CD8-positive, alpha-beta memory T cell (primary cell): ENCODE results near the gene ZBTB7B. TPM values are rescaled to one million over a fixed set of nuclear protein-coding genes. Genes with fewer than 3 reads are reported as not detected.

ENCODE experiments used
- CTCF ChIA-PET: fragments of 350-600 bp; sonication (Branson Sonifier 250); formaldehyde crosslinking; loops from one replicate; lab custom pipeline; 2021; ENCODE audit warnings: antibody characterized with exemption; lab: Charles Lee
- POLR2A ChIA-PET: fragments of 350-600 bp; sonication (Branson Sonifier 250); formaldehyde crosslinking; loops from one replicate; lab custom pipeline; 2021; ENCODE audit warnings: antibody characterized with exemption; lab: Charles Lee
- DNase-seq, 5 donors: peaks; one replicate each; pipeline versions ENCODE4 v3.0.0 to v3.0.0-alpha.2; 2020 to 2022; ENCODE audit warnings: mixed read lengths in 1 of 5
- H3K27ac ChIP-seq: one replicate; pipeline ENCODE4 v1.7.0; 2013; ENCODE audit warnings: low read depth, mild to moderate bottlenecking, low read length, moderate library complexity
- H3K27me3 ChIP-seq: 2 replicates; pipeline ENCODE4 v1.7.0; 2013; ENCODE audit warnings: low read length, mild to moderate bottlenecking; ENCODE audit not compliant: insufficient read depth, poor library complexity, severe bottlenecking
- H3K36me3 ChIP-seq: 2 replicates; pipeline ENCODE4 v1.7.0; 2013; ENCODE audit warnings: mild to moderate bottlenecking, low read length, moderate library complexity; ENCODE audit not compliant: insufficient read depth
- H3K4me1 ChIP-seq: 2 replicates; pipeline ENCODE4 v1.7.0; 2013; ENCODE audit warnings: mild to moderate bottlenecking, low read length, moderate library complexity; ENCODE audit not compliant: insufficient read depth
- H3K4me3 ChIP-seq: 2 replicates; pipeline ENCODE4 v1.7.0; 2013; ENCODE audit warnings: mild to moderate bottlenecking, low read length
- H3K9me3 ChIP-seq: 2 replicates; pipeline ENCODE4 v1.7.0; 2013; ENCODE audit warnings: mild to moderate bottlenecking, low read length
- H3K27ac Mint-ChIP-seq, 8 donors: one replicate each; pipeline ENCODE4 v1.8.0; 2020 to 2021; ENCODE audit warnings: mixed read lengths in 8 of 8, mild to moderate bottlenecking in 6 of 8, inconsistent platforms in 3 of 8, moderate library complexity in 3 of 8
- H3K27me3 Mint-ChIP-seq, 2 donors: one replicate each; pipeline ENCODE4 v1.8.0; 2020 to 2021; ENCODE audit warnings: mixed read lengths in 2 of 2, mild to moderate bottlenecking in 1 of 2, moderate library complexity in 1 of 2
- H3K36me3 Mint-ChIP-seq, 3 donors: one replicate each; pipeline ENCODE4 v1.8.0; 2020 to 2021; ENCODE audit warnings: mixed read lengths in 3 of 3, inconsistent platforms in 1 of 3, mild to moderate bottlenecking in 1 of 3
- H3K4me1 Mint-ChIP-seq, 3 donors: one replicate each; pipeline ENCODE4 v1.8.0; 2020 to 2021; ENCODE audit warnings: mixed read lengths in 3 of 3, inconsistent platforms in 1 of 3, mild to moderate bottlenecking in 1 of 3
- H3K4me3 Mint-ChIP-seq, 7 donors: one replicate each; pipeline ENCODE4 v1.8.0; 2020 to 2021; ENCODE audit warnings: mixed read lengths in 7 of 7, mild to moderate bottlenecking in 6 of 7, moderate library complexity in 4 of 7, inconsistent platforms in 2 of 7
- H3K9me3 Mint-ChIP-seq, 5 donors: one replicate each; pipeline ENCODE4 v1.8.0; 2020 to 2022; ENCODE audit warnings: mixed read lengths in 5 of 5, mild to moderate bottlenecking in 3 of 5, moderate library complexity in 2 of 5, inconsistent platforms in 1 of 5
- polyA plus RNA-seq: library from polyadenylated mRNA; unstranded; fragments of 300-500 nt; fragmentation: Illumina TruSeq; gene quantifications from one replicate; pipeline ENCODE4 v1.2.3, GENCODE V29; 2021
- total RNA-seq, 2 experiments: library from RNA; stranded (reverse); gene quantifications; one replicate each; pipeline ENCODE4 v1.2.3, GENCODE V29; 2021

The ZBTB7B gene
- total and polyA plus RNA-seq, 3 experiments from 2014 or later, result 3.3 to 34.7 (median 33.2) TPM

DNA sequence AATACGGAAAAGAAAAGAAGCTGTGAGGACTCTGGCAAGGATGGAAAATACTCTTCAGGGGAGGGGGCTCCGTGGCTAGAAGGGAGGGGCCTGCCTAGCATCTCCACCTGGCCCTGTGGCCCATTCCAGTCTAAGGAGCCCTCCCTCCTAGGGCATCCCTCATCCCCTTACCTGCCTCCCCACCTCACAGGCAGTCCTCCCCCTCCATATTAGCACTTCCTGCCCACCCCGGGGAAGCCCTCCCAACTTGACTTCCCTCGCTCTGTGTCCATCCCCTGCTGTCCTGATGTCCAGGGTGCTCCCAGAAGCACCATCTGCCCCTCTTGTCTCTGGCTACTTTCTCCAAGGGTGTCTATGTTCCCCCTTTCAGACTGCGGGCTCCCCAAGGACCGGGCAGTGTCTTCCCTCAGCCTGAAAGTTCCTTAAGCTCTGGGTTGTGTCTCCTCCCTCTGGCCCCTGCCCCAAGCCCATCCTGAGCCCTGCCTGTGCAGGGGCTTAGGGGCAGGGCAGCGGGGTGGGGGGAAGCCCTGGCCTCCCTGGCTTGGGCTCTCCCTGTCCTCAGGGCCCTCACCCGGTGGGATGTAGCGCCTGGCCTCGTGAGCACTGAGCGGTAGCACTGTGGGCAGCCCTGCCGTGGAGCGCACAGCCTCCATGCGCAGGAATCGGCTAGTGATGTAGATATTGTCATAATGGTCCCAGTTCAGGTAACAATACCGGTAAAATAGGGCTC lies 27.1 kb downstream of the ZBTB7B start:
- H3K36me3 Mint-ChIP-seq, result no peaks in the 10 kb centered on the region
- Histone ChIP-seq H3K36me3 (no peaks in the 10 kb centered on the region), H3K9me3 (no peaks in the 10 kb centered on the region), H3K4me3 (no peak overlapping the region), H3K27me3 (no peaks in the 10 kb centered on the region), H3K27ac (no peak overlapping the region), H3K4me1 (no peaks in the 10 kb centered on the region)
- H3K4me3 Mint-ChIP-seq, result no peak overlapping the region
- no peaks in the 10 kb centered on the region for H3K9me3 Mint-ChIP-seq
- ChIA-PET CTCF (interaction anchor here (0.9 kb wide), 1 partner anchor 9 kb away, joined by 3 read pairs; no protein-coding TSS in a partner anchor), POLR2A (no interaction called here)
- H3K27ac Mint-ChIP-seq, result no peak overlapping the region
- no peak for DNase-seq
- peaks cover 7 to 9% of the 10 kb centered on the region in 2 donors for H3K27me3 Mint-ChIP-seq
- no peaks in the 10 kb centered on the region for H3K4me1 Mint-ChIP-seq

- Mint-ChIP-seq H3K27ac (no peak overlapping the region), H3K4me3 (no peak overlapping the region), H3K36me3 (no peaks in the 10 kb centered on the region), H3K27me3 (peaks cover 9 to 10% of the 10 kb centered on the region in 2 donors), H3K9me3 (no peaks in the 10 kb centered on the region), H3K4me1 (no peaks in the 10 kb centered on the region)
- Histone ChIP-seq H3K27me3 (no peaks in the 10 kb centered on the region), H3K9me3 (no peaks in the 10 kb centered on the region), H3K27ac (no peak overlapping the region), H3K36me3 (no peaks in the 10 kb centered on the region), H3K4me1 (no peaks in the 10 kb centered on the region), H3K4me3 (no peak overlapping the region)
- DNase-seq, result no peak
- ChIA-PET POLR2A (no interaction called here), CTCF (interaction anchor here (0.9 kb wide), 1 partner anchor 10 kb away, joined by 3 read pairs; no protein-coding TSS in a partner anchor)
Measured at GRCh38 chr1:155030243-155030795, 27.7 kb downstream of the ZBTB7B start.

- no peak overlapping the region for H3K27ac ChIP-seq
- Mint-ChIP-seq H3K4me1 (no peaks in the 10 kb centered on the region), H3K27ac (no peak overlapping the region), H3K9me3 (no peaks in the 10 kb centered on the region), H3K27me3 (peaks cover 9 to 10% of the 10 kb centered on the region in 2 donors), H3K36me3 (no peaks in the 10 kb centered on the region), H3K4me3 (no peak overlapping the region)
- no peaks in the 10 kb centered on the region for H3K9me3 ChIP-seq
- CTCF ChIA-PET, result no interaction called here
- no peak overlapping the region for H3K4me3 ChIP-seq
- DNase-seq, result no peak
- H3K4me1 ChIP-seq, result no peaks in the 10 kb centered on the region
- no peaks in the 10 kb centered on the region for H3K27me3 ChIP-seq
- POLR2A ChIA-PET, result no interaction called here
- no peaks in the 10 kb centered on the region for H3K36me3 ChIP-seq
Measured at GRCh38 chr1:155030899-155031298, 28.3 kb downstream of the ZBTB7B start.

DNA sequence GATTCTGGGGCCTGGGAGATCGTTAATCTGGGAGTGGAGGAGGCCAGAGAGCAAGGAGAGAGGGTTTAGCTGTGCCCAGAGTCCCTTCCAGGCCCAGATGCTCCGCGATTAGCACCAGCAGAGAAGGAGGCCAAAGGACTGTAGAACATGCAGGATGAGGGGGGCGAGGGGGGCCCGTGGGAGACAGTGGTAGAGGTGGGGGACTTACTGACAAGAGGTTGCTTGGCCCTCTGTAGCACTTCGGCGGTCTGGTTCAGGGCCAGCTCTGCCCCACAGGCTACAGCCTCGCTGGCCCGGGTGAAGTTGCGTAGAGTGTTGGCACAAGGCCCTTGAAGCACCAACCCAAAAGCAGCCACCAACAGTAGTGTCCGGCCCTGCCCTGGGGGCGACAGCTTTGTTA lies 30.3 kb downstream of the ZBTB7B start:
- Mint-ChIP-seq H3K27ac (no peak overlapping the region), H3K9me3 (no peaks in the 10 kb centered on the region)
- POLR2A ChIA-PET, result no interaction called here

DNA sequence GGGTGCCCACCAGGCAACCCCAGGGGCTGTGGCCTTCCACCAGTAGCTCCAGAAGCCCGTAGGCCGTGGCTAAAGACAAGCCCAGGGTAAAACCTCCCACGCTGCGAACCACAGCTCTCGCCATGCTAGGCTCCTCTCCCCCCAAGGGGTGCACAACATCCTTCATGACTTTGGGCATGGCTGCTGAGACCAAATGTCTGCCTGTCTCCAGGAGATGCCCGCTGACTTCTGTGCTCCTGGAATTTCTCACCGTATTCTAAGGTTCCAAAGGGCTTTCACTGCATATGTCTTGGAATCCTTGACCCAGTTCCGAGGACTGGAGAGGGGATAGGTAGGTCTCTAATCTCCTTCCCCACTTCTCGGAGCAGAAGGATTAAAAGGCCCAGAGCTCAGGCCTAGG lies 30.9 kb downstream of the ZBTB7B start, which contains the start of the genes DCST1 and DCST2:
DCST1 (plus strand) TSS at position 301 of the 400 bp plus-strand sequence. CDS start 213 bp downstream, outside the sequence.
DCST2 (minus strand) TSS at position 258 of the 400 bp plus-strand sequence; CDS start at position 178, 80 bp downstream.
- POLR2A ChIA-PET, result no interaction called here
- H3K36me3 ChIP-seq, result no peaks in the 10 kb centered on the region
- Mint-ChIP-seq H3K4me1 (no peaks in the 10 kb centered on the region), H3K9me3 (no peaks in the 10 kb centered on the region), H3K36me3 (no peaks in the 10 kb centered on the region), H3K27ac (no peak within 1 kb of the TSS), H3K4me3 (no peak within 1 kb of the TSS), H3K27me3 (peaks cover 12 to 15% of the 10 kb centered on the region in 2 donors)
- H3K27ac ChIP-seq, result no peak within 1 kb of the TSS
- H3K27me3 ChIP-seq, result no peaks in the 10 kb centered on the region
- H3K9me3 ChIP-seq, result no peaks in the 10 kb centered on the region
- DNase-seq, result no peak
- H3K4me1 ChIP-seq, result no peaks in the 10 kb centered on the region
- H3K4me3 ChIP-seq, result no peak within 1 kb of the TSS
- CTCF ChIA-PET, result interaction anchor here (1.0 to 2.6 kb wide), 3 partner anchors 11 to 16 kb away, joined by 3 to 13 read pairs (median 6); no protein-coding TSS in a partner anchor

More for the DNA sequence above, 30.3 kb downstream of the ZBTB7B start:
- no peak overlapping the region for H3K4me3 ChIP-seq
- CTCF ChIA-PET, result interaction anchor here (1.0 to 2.6 kb wide), 3 partner anchors 12 to 15 kb away, joined by 3 to 13 read pairs (median 6); no protein-coding TSS in a partner anchor
- H3K4me3 Mint-ChIP-seq, result no peak overlapping the region
- no peaks in the 10 kb centered on the region for H3K4me1 Mint-ChIP-seq
- no peaks in the 10 kb centered on the region for H3K9me3 ChIP-seq
- H3K36me3 Mint-ChIP-seq, result no peaks in the 10 kb centered on the region
- no peak for DNase-seq
- peaks cover 10% of the 10 kb centered on the region in 2 donors for H3K27me3 Mint-ChIP-seq
- H3K36me3 ChIP-seq, result no peaks in the 10 kb centered on the region
- no peaks in the 10 kb centered on the region for H3K27me3 ChIP-seq
- no peaks in the 10 kb centered on the region for H3K4me1 ChIP-seq
- no peak overlapping the region for H3K27ac ChIP-seq

DNA sequence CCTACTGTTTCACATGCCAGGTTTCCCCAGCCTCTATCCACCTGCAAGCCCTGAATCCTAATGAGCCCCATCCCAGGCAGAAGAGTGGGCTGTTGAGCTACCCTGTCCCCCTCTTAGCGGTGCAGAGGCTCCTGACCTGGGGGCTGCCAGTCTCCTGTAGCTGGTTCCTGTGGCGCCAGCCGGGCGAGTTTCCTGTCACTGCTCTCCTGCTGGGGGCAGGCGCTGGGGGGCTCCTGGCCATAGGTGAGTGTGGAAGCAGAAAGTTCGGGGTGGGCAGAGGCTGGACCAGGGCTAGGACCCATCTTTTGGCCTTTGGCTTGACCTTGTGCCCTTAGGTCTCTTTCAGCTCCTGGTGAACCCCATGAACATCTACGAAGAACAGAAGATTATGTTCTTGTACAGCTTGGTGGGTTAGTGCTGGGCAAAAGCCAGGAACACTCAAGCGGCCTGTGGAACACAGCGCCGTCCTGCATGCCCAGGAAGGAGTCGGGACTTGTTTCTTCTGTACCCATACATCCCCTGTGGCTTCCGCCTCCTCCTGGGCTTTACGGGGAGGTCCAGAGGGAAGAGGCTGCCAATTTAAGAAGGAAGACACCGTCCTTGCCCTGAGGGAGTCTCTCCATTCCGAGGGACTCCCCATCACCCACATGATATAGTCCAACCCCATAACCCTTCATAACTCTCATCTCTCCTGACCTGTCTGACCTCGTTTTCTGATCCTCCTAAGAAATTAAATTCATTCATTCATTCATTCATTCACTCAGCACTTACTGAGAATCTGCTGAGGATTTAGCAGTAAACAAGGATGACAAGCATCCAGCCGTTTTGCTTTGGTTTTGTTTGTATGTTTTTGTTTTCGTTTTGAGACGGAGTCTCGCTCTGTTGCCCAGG lies 32.0 kb downstream of the ZBTB7B start:
- Mint-ChIP-seq H3K4me1 (no peaks in the 10 kb centered on the region), H3K27me3 (peaks cover 9 to 19% of the 10 kb centered on the region in 2 donors), H3K4me3 (no peak overlapping the region), H3K36me3 (no peaks in the 10 kb centered on the region), H3K9me3 (no peaks in the 10 kb centered on the region), H3K27ac (no peak overlapping the region)
- no peaks in the 10 kb centered on the region for H3K36me3 ChIP-seq
- CTCF ChIA-PET, result interaction anchor here (2.6 kb wide), 1 partner anchor 10 kb away, joined by 13 read pairs; no protein-coding TSS in a partner anchor
- no peak overlapping the region for H3K4me3 ChIP-seq
- DNase-seq, result no peak
- no peaks in the 10 kb centered on the region for H3K9me3 ChIP-seq
- H3K27me3 ChIP-seq, result no peaks in the 10 kb centered on the region
- POLR2A ChIA-PET, result no interaction called here
- no peak overlapping the region for H3K27ac ChIP-seq
- no peaks in the 10 kb centered on the region for H3K4me1 ChIP-seq

DNA sequence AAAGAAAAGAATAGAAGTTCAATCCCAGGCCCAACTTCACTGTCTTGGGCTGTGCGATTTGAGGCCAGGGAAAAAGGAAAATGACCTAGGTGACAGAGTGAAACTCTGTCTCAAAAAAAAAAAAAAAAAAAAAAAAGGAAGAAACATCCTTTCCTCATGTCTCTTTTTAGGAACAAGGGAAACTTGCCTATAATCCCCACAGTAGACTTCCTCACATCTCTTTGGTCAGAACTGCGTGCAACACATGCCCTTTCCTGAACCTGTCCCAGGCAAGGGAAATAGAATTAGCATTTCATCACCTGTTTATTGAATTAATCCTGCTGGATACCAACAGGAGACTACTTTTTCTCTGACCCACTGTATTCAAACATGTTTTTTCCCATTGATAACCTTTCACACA lies 33.3 kb downstream of the ZBTB7B start:
- Mint-ChIP-seq H3K4me3 (no peak overlapping the region), H3K36me3 (no peaks in the 10 kb centered on the region), H3K27ac (no peak overlapping the region), H3K9me3 (no peaks in the 10 kb centered on the region), H3K4me1 (no peaks in the 10 kb centered on the region), H3K27me3 (peaks cover 5 to 19% of the 10 kb centered on the region in 2 donors)
- POLR2A ChIA-PET, result no interaction called here
- CTCF ChIA-PET, result no interaction called here
- Histone ChIP-seq H3K4me3 (no peak overlapping the region), H3K36me3 (no peaks in the 10 kb centered on the region), H3K27ac (no peak overlapping the region), H3K4me1 (no peaks in the 10 kb centered on the region), H3K27me3 (no peaks in the 10 kb centered on the region), H3K9me3 (no peaks in the 10 kb centered on the region)
- no peak for DNase-seq
